DOHH2 (cell line): ENCODE results near the gene SPCS2.

Experiments used
- H3F3A ChIP-seq: fragments of 200-600 bp; sonication (generic), shearing (Covaris generic); 2 replicates; pipeline ENCODE4 v1.6.0; 2016; ENCODE audit warnings: antibody characterized with exemption, mild to moderate bottlenecking; ENCODE audit not compliant: control insufficient read depth, insufficient read depth
- H3K27ac ChIP-seq: fragments of 200-600 bp; sonication (generic); 2 replicates; pipeline ENCODE4 v1.5.1; 2014; ENCODE audit warnings: low read depth, mild to moderate bottlenecking, low read length, moderate library complexity
- H3K27me3 ChIP-seq: fragments of 200-600 bp; sonication (generic); 2 replicates; pipeline ENCODE4 v1.6.1; 2014; ENCODE audit warnings: mild to moderate bottlenecking, low read length, mixed read lengths; ENCODE audit not compliant: control insufficient read depth
- H3K36me3 ChIP-seq: fragments of 200-600 bp; sonication (generic); 2 replicates; pipeline ENCODE4 v1.6.1; 2014; ENCODE audit warnings: mild to moderate bottlenecking, low read length, moderate library complexity, mixed read lengths; ENCODE audit not compliant: control insufficient read depth
- H3K4me1 ChIP-seq: fragments of 200-600 bp; sonication (generic); 2 replicates; pipeline ENCODE4 v1.6.1; 2014; ENCODE audit warnings: mild to moderate bottlenecking, low read length, mixed read lengths; ENCODE audit not compliant: control insufficient read depth
- H3K4me2 ChIP-seq: fragments of 200-600 bp; sonication (generic); 2 replicates; pipeline ENCODE4 v1.6.0; 2014; ENCODE audit warnings: mild to moderate bottlenecking, low read length, moderate library complexity
- H3K4me3 ChIP-seq: fragments of 200-600 bp; sonication (generic); 2 replicates; pipeline ENCODE4 v1.5.1; 2014; ENCODE audit warnings: mild to moderate bottlenecking, low read length, mixed read lengths
- H3K79me2 ChIP-seq: fragments of 200-600 bp; sonication (generic); 2 replicates; pipeline ENCODE4 v1.6.1; 2014; ENCODE audit warnings: mild to moderate bottlenecking, low read length, mixed read lengths; ENCODE audit not compliant: control insufficient read depth
- H3K9me2 ChIP-seq: fragments of 200-600 bp; sonication (generic); replicated peaks from 2 replicates; pipeline ENCODE4 v1.6.1; 2014; ENCODE audit warnings: mild to moderate bottlenecking, low read length, mixed read lengths; ENCODE audit not compliant: control insufficient read depth
- H3K9me3 ChIP-seq: fragments of 200-600 bp; sonication (generic); 2 replicates; pipeline ENCODE4 v1.6.1; 2014; ENCODE audit warnings: antibody characterized with exemption, low read length, mixed read lengths; ENCODE audit not compliant: control insufficient read depth, insufficient read depth
- H4K20me1 ChIP-seq: fragments of 200-600 bp; sonication (generic); 2 replicates; pipeline ENCODE4 v1.6.0; 2014; ENCODE audit warnings: low read depth, mild to moderate bottlenecking, antibody characterized with exemption, low read length, moderate library complexity; ENCODE audit not compliant: control insufficient read depth, insufficient read depth
- CTCF ChIP-seq: fragments of 200-600 bp; sonication (generic); IDR thresholded peaks from one replicate; pipeline ENCODE4 v1.5.1; 2014; ENCODE audit warnings: antibody characterized with exemption, mild to moderate bottlenecking, low read depth, low read length; ENCODE audit not compliant: poor library complexity, severe bottlenecking
- EZH2phosphoT487 ChIP-seq: fragments of 200-600 bp; sonication (generic); IDR thresholded peaks from 2 replicates; pipeline ENCODE4 v1.6.1; 2017; ENCODE audit warnings: borderline replicate concordance, mild to moderate bottlenecking, antibody characterized with exemption, low read length, moderate library complexity, mixed read lengths

SPCS2 gene

GRCh38 chr11:74936087-74936486 is 13.0 kb upstream of the SPCS2 start:
- no peaks in the 10 kb centered on the region for H3K9me2 ChIP-seq
- H3K27me3 ChIP-seq = no peaks in the 10 kb centered on the region
- no peaks in the 10 kb centered on the region for H3K9me3 ChIP-seq
- no peak overlapping the region for H3K4me3 ChIP-seq
- H3K79me2 ChIP-seq = no peaks in the 10 kb centered on the region
- no peaks in the 10 kb centered on the region for H4K20me1 ChIP-seq
- H3F3A ChIP-seq = no peaks in the 10 kb centered on the region
- H3K36me3 ChIP-seq = peaks cover 85% of the 10 kb centered on the region
- TF ChIP-seq EZH2phosphoT487 (no peak), CTCF (no peak)
- no peak overlapping the region for H3K27ac ChIP-seq
- no peaks in the 10 kb centered on the region for H3K4me1 ChIP-seq
- no peak overlapping the region for H3K4me2 ChIP-seq

- H3K27ac ChIP-seq = no peak overlapping the region
Observed at GRCh38 chr11:74936976-74937375, 12.1 kb upstream of the SPCS2 start.

GRCh38 chr11:74937696-74938475 is 11.2 kb upstream of the SPCS2 start:
- H3F3A ChIP-seq = no peaks in the 10 kb centered on the region
- H3K79me2 ChIP-seq = 0 out of 2 replicates have a peak, but pooled peaks cover 4% of the 10 kb centered on the region
- H3K27ac ChIP-seq = no peak overlapping the region
- no peaks in the 10 kb centered on the region for H4K20me1 ChIP-seq
- TF ChIP-seq CTCF (no peak), EZH2phosphoT487 (no peak)
- no peaks in the 10 kb centered on the region for H3K9me2 ChIP-seq
- no peak overlapping the region for H3K4me3 ChIP-seq
- H3K36me3 ChIP-seq = peaks cover 93% of the 10 kb centered on the region
- H3K4me1 ChIP-seq = no peaks in the 10 kb centered on the region
- no peaks in the 10 kb centered on the region for H3K27me3 ChIP-seq
- H3K4me2 ChIP-seq = no peak overlapping the region
- H3K9me3 ChIP-seq = no peaks in the 10 kb centered on the region

More at GRCh38 chr11:74936976-74937375, 12.1 kb upstream of the SPCS2 start:
- H3K36me3 ChIP-seq = peaks cover 92% of the 10 kb centered on the region
- no peaks in the 10 kb centered on the region for H3K9me3 ChIP-seq
- no peaks in the 10 kb centered on the region for H3K27me3 ChIP-seq
- H3K4me3 ChIP-seq = no peak overlapping the region
- H4K20me1 ChIP-seq = no peaks in the 10 kb centered on the region
- H3K79me2 ChIP-seq = no peaks in the 10 kb centered on the region
- H3F3A ChIP-seq = no peaks in the 10 kb centered on the region
- H3K9me2 ChIP-seq = no peaks in the 10 kb centered on the region
- no peaks in the 10 kb centered on the region for H3K4me1 ChIP-seq
- no peak overlapping the region for H3K4me2 ChIP-seq
- TF ChIP-seq CTCF = no peak
- no peak for TF ChIP-seq EZH2phosphoT487
